ENCODE measurements around the gene MARK2.

Gene MARK2

DNA sequence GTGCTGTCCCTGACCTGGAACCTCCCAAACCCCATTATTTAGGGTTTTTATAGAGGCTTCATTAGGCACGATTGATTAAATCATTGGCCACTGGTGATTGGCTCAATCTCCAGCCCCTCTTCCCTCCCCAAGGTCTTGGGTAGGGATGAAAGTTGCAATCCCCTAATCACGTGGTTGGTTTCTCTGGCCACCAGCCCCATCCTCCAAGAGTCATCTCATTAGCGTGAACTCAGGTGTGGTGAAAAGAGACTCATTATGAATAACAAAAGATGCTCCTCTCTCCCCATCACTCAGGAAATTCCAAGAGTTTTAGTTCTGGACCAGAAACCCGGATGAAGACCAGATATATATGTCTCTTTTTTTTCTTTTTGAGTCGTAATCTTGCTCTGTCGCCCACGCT is 7.6 kb upstream of the MARK2 start:
- no peak for DNase-seq

DNA sequence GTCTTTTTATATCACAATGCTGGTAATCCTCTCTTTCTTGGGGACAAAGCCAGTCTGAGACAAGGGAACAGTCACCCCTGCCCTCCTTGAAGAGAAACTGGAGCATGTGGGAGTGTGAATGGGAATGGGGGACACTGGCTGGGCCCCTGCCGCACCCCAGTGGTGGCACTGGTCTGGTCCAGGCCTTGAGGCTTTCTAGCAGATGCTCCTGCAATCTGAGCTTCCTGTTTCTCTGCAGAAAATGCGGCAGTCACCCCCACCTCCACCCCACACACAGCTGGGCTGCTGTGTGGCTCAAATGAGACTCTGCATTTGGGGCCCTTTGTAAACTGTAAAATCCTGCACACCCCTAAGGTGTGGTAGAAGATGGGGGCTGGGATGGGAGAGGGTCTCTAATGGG is 6.6 kb upstream of the MARK2 start:
- DNase-seq = no peak

DNA sequence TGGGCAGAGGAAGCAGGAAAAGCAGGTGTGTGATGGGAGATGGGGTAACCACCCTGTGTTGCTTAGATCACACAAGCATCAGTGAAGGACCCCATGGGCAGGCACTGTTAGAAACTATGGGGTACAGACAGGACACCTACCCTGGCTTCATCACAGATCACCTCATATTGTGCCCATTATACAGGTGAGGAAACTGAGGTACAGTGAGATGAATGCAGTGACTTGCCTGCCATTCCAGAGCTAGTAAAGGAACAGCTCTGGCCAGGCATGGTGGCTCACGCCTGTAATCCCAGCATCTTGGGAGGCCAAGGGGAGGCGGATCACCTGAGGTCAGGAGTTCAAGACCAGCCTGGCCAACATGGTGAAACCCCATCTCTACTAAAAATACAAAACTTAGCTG is 5.9 kb upstream of the MARK2 start:
- DNase-seq = no peak

DNA sequence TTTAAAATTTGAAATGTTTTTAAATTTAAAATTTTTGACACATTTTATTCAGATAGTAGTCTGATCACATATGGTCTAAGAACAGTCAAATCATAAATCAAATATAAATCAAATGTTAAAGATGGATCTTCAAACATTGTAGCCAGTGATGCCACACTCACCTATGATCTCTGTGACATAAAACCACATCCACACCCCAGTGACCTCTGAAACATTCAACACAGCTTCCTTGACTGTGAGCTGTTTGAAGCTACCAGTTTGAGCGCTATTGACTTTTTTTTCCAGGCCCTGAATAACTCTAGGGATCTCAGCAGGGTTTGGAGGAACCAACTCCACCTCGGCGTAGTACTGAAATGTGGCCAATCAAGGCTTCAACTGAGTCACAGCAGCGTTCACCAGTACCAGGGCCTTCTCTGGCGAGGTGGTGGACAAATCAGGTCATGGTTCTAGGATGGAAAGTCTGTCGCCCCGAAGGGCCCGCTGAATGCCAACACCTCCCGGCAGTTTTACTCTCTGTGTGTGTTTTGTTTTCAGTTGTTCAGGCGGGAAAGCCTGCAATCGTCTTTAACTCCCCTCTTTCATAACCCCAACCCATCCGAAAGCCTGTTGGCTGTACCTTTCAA is 4.3 kb upstream of the MARK2 start:
- no peak for DNase-seq

- DNase-seq = no peak
Observed at GRCh38 chr11:63835158-63835545, 3.8 kb upstream of the MARK2 start.

GRCh38 chr11:63837027-63837688 is 1.8 kb upstream of the MARK2 start:
- peak; percentile 65 for DNase-seq

DNA sequence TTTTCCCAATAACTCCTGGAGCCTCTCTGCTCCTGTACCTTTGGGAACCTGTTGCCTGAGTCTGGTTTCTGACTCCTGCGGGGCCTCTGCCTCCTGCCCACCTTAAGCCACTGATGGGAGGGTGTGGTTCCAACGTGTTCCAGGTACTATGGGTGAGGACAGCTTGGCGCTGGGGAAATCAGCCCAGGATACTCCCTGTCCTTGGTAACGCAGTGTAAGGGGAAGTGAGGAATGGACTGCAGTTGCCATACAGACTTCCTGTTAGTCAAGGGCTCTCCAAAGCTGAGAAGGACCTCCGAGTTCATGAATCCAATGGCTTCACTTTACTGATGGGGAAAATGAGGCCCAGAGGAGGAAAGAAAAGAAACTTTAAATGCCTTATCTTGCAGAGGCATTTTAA is 1.2 kb upstream of the MARK2 start:
- DNase-seq = no peak

GRCh38 chr11:63838150-63838677 is 696 bp upstream of the MARK2 start:
- no peak for DNase-seq

GRCh38 chr11:63839508-63840355 is 822 bp downstream of the MARK2 start:
- no peak for DNase-seq

- no peak for DNase-seq
Observed at GRCh38 chr11:63840356-63841060, 1.6 kb downstream of the MARK2 start.

DNA sequence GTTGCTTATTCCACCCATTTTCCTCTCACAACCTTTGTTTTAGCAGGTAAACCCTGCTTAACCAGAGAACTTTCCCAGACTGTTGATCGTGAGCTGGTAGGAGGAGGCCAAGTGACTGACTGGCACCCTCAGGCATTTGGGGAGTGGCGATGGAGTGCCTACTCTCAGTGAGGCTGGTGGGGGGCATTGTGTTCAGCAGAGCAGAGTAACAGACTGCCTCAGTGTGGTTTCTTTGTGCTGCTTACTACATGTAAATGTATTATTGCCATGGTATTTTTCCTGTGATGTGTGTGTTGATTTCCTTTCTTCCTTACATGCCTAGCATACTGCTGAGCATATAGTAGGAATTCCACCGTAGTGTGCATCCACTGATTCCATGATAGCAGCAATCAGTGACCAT is 2.6 kb downstream of the MARK2 start:
- DNase-seq = peak; percentile 38

- no peak for DNase-seq
Observed at GRCh38 chr11:63843041-63843440, 4.1 kb downstream of the MARK2 start.

DNA sequence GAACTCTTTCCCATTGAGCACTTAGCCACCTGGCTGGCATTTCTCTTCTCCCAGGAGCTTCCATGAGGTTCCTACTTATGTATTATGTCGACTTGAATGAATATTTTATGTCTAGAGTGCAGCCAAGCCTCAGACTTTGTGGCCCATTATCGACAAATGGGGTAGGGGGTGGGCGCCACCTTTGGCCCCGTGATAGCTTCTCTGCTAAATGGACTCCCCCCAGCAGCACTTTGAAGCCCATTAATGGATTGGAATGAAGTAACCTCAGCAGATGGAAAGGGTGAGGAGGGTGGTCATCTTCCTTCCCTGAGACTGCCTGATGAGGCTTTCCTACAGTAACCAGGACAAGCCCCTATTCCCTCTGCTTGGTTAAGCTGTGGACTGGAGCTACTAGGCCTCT is 5.9 kb downstream of the MARK2 start:
- no peak for DNase-seq

DNA sequence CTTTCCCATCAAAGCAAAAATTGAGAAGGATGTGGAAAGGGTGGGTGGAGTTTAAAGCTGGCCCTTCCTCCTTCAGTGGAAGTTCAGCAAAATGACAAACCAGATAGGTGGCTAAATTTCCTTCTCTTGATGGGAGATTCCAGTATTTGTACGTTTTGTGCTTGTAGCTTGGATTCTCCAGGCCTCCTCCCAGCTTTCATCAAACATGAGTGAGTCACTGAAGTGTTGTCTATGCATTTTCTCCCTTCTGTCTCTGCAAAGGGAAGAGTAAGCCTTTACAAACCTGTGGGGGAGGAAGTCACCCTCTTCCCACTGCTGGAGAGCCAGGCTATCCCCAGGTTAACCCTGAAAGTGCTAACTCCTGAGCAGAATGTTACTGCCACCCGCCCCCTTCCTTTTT is 6.4 kb downstream of the MARK2 start:
- peak; percentile 77 for DNase-seq

GRCh38 chr11:63845911-63846310 is 7.0 kb downstream of the MARK2 start:
- DNase-seq = no peak

GRCh38 chr11:63846897-63847296 is 8.0 kb downstream of the MARK2 start:
- no peak for DNase-seq

- DNase-seq = no peak
Observed at GRCh38 chr11:63847363-63847762, 8.5 kb downstream of the MARK2 start.

- DNase-seq = no peak
Observed at GRCh38 chr11:63849691-63850090, 10.8 kb downstream of the MARK2 start.

DNA sequence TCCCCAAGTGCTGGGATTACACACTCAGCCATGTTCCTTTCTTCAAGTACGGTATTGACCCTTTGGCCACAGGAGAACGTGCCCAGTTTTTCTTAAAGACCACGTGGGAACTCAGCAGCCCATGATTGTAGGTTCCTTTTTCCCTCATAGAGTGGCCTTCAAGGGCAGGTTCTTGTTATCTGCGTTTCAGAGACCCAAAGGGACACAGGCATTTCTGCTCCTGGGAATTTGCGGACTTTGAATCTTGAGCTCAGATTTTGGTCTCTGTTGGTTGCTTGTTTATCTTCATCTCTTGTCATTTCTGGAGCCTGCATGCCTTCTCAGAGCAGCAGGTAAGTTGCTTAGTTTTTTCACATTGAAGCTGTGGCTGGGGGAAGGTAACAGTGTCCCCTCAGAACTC is 12.0 kb downstream of the MARK2 start:
- DNase-seq = no peak

DNA sequence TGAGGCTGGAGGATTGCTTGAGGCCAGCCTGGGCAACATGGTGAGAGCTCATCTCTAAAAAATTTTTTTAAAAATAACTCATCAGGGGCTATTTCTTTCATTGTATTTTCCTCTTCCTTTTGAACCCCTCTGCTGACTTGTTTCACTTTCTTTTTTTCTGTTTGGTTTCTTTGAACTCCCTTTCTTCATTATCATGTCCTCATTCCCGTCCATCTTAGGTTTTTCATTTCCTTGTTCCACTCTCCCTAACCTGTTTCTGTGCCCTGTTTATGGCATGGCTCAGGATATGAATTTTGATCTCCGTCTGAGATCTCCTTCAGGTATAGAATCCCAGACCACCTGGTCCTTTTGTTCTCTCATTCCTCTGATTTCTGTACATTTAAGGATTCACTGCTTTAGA is 12.5 kb downstream of the MARK2 start:
- DNase-seq = no peak

DNA sequence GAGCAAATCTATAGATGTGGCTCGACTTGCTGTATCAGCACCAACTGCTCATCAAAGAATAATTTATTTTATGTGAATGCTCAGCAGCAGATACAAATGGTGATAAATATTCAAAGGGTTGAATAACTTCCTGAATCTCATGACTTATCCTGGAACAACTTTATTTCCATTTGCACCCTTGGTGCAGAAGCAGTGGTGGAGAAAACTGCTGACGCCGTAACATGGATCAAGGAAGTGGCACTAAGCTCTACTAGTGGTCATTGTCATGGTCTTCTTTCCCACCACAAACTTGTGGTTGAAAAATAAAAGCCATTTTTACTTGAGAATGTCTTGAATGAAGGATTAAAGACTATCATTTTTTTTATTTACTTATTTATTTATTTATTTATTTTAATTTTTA is 14.6 kb downstream of the MARK2 start:
- no peak for DNase-seq

- DNase-seq = no peak
Observed at GRCh38 chr11:63854696-63855095, 15.8 kb downstream of the MARK2 start.

DNA sequence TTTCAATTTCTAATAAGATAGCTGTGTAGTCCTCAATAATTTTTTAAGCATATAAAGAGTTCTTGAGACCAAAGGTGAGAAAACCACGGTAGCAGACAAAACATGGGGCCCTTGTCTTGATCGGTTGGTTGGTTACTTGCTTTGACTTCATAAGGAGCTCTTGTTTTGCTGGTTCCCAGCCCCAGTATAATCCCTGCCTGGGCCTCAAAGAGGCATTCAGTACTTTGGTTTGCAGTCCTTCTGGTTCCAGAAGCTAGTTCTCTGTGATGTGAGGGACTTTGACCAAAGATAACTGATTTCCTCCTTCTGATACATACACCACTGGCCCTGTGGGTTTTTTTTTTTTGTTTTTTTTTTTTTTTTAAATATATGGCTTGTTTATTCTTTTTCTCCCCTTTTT is 17.1 kb downstream of the MARK2 start:
- no peak for DNase-seq

Data from fibroblast of skin of abdomen (primary cell).